Neuronal stem cell (in vitro differentiated cells): ENCODE results near the gene DPH6.

Source experiments
- DNase-seq: peaks from one replicate; pipeline ENCODE4 v3.0.0-alpha.2; 2013; ENCODE audit warnings: low spot score
- H2AFZ ChIP-seq: one replicate; pipeline ENCODE4 v1.6.1; 2013; ENCODE audit warnings: mild to moderate bottlenecking, low read length, inconsistent platforms
- H2AK5ac ChIP-seq: 2 replicates; pipeline ENCODE4 v1.6.1; 2013; ENCODE audit warnings: low read depth, mild to moderate bottlenecking, inconsistent platforms, low read length, moderate library complexity, mixed read lengths
- H2BK120ac ChIP-seq: 2 replicates; pipeline ENCODE4 v1.6.1; 2013; ENCODE audit warnings: low read depth, mild to moderate bottlenecking, inconsistent platforms, low read length, moderate library complexity, mixed read lengths
- H2BK12ac ChIP-seq: one replicate; pipeline ENCODE4 v1.6.1; 2013; ENCODE audit warnings: low read length, inconsistent platforms
- H2BK15ac ChIP-seq: 2 replicates; pipeline ENCODE4 v1.6.1; 2013; ENCODE audit warnings: mild to moderate bottlenecking, low read length, inconsistent platforms, mixed read lengths
- H2BK5ac ChIP-seq: one replicate; pipeline ENCODE4 v1.6.1; 2013; ENCODE audit warnings: inconsistent platforms, mild to moderate bottlenecking, low read length, moderate library complexity
- H3K14ac ChIP-seq: one replicate; pipeline ENCODE4 v1.6.1; 2013; ENCODE audit warnings: low read length, inconsistent platforms
- H3K18ac ChIP-seq: 2 replicates; pipeline ENCODE4 v1.6.1; 2013; ENCODE audit warnings: low read length, inconsistent platforms
- H3K23ac ChIP-seq: 2 replicates; pipeline ENCODE4 v1.6.1; 2013; ENCODE audit warnings: low read depth, mild to moderate bottlenecking, mixed read lengths, low read length, inconsistent platforms; ENCODE audit not compliant: poor library complexity
- H3K27ac ChIP-seq: replicated peaks from 3 replicates; pipeline ENCODE4 v1.5.1; 2013; ENCODE audit warnings: low read length, inconsistent platforms
- H3K27me3 ChIP-seq, 3 experiments: 2 replicates each; pipeline ENCODE4 v1.6.1; 2013; ENCODE audit warnings: low read length in 3 of 3, mild to moderate bottlenecking in 2 of 3, inconsistent platforms in 1 of 3, low read depth in 1 of 3, mixed read lengths in 1 of 3, moderate library complexity in 1 of 3; ENCODE audit not compliant: control insufficient read depth in 3 of 3, insufficient read depth in 3 of 3
- H3K36me3 ChIP-seq, 2 donors: replicated peaks in 1 of 2; 2 replicates each; pipeline ENCODE4 v1.6.1; 2013; ENCODE audit warnings: low read length in 2 of 2; ENCODE audit not compliant: control insufficient read depth in 2 of 2, insufficient read depth in 2 of 2
- H3K4ac ChIP-seq: 2 replicates; pipeline ENCODE4 v1.6.1; 2013; ENCODE audit warnings: inconsistent platforms, mild to moderate bottlenecking, low read length, moderate library complexity
- H3K4me1 ChIP-seq, 2 donors: 1 replicate in 1 of 2; 2 replicates in 1 of 2; pipeline ENCODE4 v1.6.1; 2013; ENCODE audit warnings: low read length in 2 of 2, low read depth in 1 of 2; ENCODE audit not compliant: control insufficient read depth in 2 of 2, insufficient read depth in 1 of 2
- H3K4me2 ChIP-seq: one replicate; pipeline ENCODE4 v1.6.1; 2013; ENCODE audit warnings: mild to moderate bottlenecking, low read length, inconsistent platforms; ENCODE audit not compliant: insufficient read depth, poor library complexity, severe bottlenecking
- H3K4me3 ChIP-seq, 2 donors: 2 replicates each; pipeline ENCODE4 v1.5.1; 2013; ENCODE audit warnings: low read length in 2 of 2, mild to moderate bottlenecking in 2 of 2, inconsistent platforms in 1 of 2, moderate library complexity in 1 of 2
- H3K79me1 ChIP-seq: one replicate; pipeline ENCODE4 v1.6.1; 2013; ENCODE audit warnings: low read depth, mild to moderate bottlenecking, inconsistent platforms, low read length, moderate library complexity
- H3K9ac ChIP-seq: one replicate; pipeline ENCODE4 v1.6.1; 2013; ENCODE audit warnings: mild to moderate bottlenecking, low read depth, low read length, inconsistent platforms; ENCODE audit not compliant: poor library complexity
- H3K9me3 ChIP-seq, 2 donors: replicated peaks in 1 of 2; 2 replicates each; pipeline versions ENCODE3 to v1.6.1; 2013; ENCODE audit warnings: low read length in 2 of 2, mild to moderate bottlenecking in 2 of 2, inconsistent platforms in 1 of 2, low read depth in 1 of 2, mixed read lengths in 1 of 2, moderate library complexity in 1 of 2; ENCODE audit not compliant: control insufficient read depth in 2 of 2, insufficient read depth in 1 of 2
- H4K8ac ChIP-seq: one replicate; pipeline ENCODE4 v1.6.1; 2013; ENCODE audit warnings: low read depth, mild to moderate bottlenecking, inconsistent platforms, low read length, moderate library complexity
- H4K91ac ChIP-seq: one replicate; pipeline ENCODE4 v1.6.1; 2013; ENCODE audit warnings: low read length, low read depth, mild to moderate bottlenecking, inconsistent platforms; ENCODE audit not compliant: poor library complexity
- WGBS, 2 donors: extraction: QIAGEN DNeasy Blood & Tissue Kit; methylation state at CpG; one replicate each; pipeline ENCODE4 v1.1.7; 2013; ENCODE audit warnings: missing lambda C conversion rate in 2 of 2, mixed read lengths in 1 of 2; ENCODE audit not compliant: insufficient read length in 2 of 2, insufficient replicate concordance in 1 of 2; ENCODE audit errors: extremely low coverage in 2 of 2; 5-methylcytosine and 5-hydroxymethylcytosine counted together

The DPH6 gene

GRCh38 chr15:35485411-35485810 lies 60.6 kb downstream of the DPH6 start:
- H3K36me3 ChIP-seq = peaks cover 0 to 2% of the 10 kb centered on the region in 2 donors
- H3K4me2 ChIP-seq = no peak overlapping the region
- H3K23ac ChIP-seq = no peak overlapping the region
- no peak overlapping the region for H3K4ac ChIP-seq
- H3K14ac ChIP-seq = no peak overlapping the region
- H2BK5ac ChIP-seq = no peak overlapping the region
- H2BK120ac ChIP-seq = no peak overlapping the region
- no peaks in the 10 kb centered on the region for H3K27me3 ChIP-seq
- no peak for DNase-seq
- no peak overlapping the region for H3K9ac ChIP-seq
- peaks cover 6 to 14% of the 10 kb centered on the region in 2 donors for H3K9me3 ChIP-seq
- H2BK15ac ChIP-seq = no peak overlapping the region
- H3K79me1 ChIP-seq = no peaks in the 10 kb centered on the region
- H3K4me3 ChIP-seq = no peak overlapping the region
- no peak overlapping the region for H2AK5ac ChIP-seq
- no peak overlapping the region for H4K8ac ChIP-seq
- H2AFZ ChIP-seq = no peak overlapping the region
- H3K4me1 ChIP-seq = peaks cover 0 to 3% of the 10 kb centered on the region in 2 donors
- no peak overlapping the region for H3K27ac ChIP-seq
- H3K18ac ChIP-seq = no peak overlapping the region
- no peak overlapping the region for H4K91ac ChIP-seq
- no CpG with 5 or more reads among the region's 2 CpGs for WGBS, 2 donors
- no peak overlapping the region for H2BK12ac ChIP-seq

GRCh38 chr15:35484231-35484945 lies 61.6 kb downstream of the DPH6 start:
- no peak overlapping the region for H2BK12ac ChIP-seq
- no CpG with 5 or more reads among the region's 5 CpGs for WGBS, 2 donors
- no peak overlapping the region for H2AFZ ChIP-seq
- H3K27me3 ChIP-seq = no peaks in the 10 kb centered on the region
- no peak overlapping the region for H3K18ac ChIP-seq
- peaks cover 0 to 5% of the 10 kb centered on the region in 2 donors for H3K4me1 ChIP-seq
- H3K14ac ChIP-seq = no peak overlapping the region
- peaks cover 6 to 14% of the 10 kb centered on the region in 2 donors for H3K9me3 ChIP-seq
- H3K4ac ChIP-seq = no peak overlapping the region
- H3K4me3 ChIP-seq = no peak overlapping the region
- H4K8ac ChIP-seq = no peak overlapping the region
- H3K23ac ChIP-seq = no peak overlapping the region
- H3K79me1 ChIP-seq = no peaks in the 10 kb centered on the region
- H3K36me3 ChIP-seq = peaks cover 0 to 2% of the 10 kb centered on the region in 2 donors
- DNase-seq = no peak
- H2BK5ac ChIP-seq = no peak overlapping the region
- no peak overlapping the region for H2AK5ac ChIP-seq
- H3K4me2 ChIP-seq = no peak overlapping the region
- no peak overlapping the region for H4K91ac ChIP-seq
- H2BK15ac ChIP-seq = no peak overlapping the region
- no peak overlapping the region for H2BK120ac ChIP-seq
- H3K27ac ChIP-seq = no peak overlapping the region
- no peak overlapping the region for H3K9ac ChIP-seq

DNA sequence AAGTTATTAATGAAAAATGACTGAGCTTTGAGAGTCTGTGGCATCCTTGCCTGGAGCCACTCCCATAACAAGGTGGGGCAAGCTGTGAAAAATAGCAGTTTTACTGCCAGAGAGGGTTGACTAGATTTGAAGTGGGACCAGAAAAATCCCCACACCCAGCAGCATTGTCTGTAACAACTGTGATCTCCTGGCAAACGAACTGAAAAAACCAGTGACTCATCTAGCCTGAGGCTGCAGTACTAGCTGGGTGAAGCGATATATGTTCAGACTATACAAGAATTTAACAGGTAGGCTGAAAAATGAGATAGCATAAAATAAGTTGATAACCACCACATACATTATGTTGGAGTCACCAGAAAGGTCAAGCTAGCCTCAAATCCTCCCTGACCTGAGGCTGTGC lies 64.0 kb downstream of the DPH6 start:
- H3K27ac ChIP-seq = no peak overlapping the region
- no peak overlapping the region for H2AK5ac ChIP-seq
- WGBS, 2 donors = no CpG with 5 or more reads among the region's 2 CpGs
- no peak overlapping the region for H3K23ac ChIP-seq
- H3K9me3 ChIP-seq = peaks cover 2 to 7% of the 10 kb centered on the region in 2 donors
- peaks cover 0 to 1% of the 10 kb centered on the region in 2 donors for H3K36me3 ChIP-seq
- H4K8ac ChIP-seq = no peak overlapping the region
- no peak overlapping the region for H2AFZ ChIP-seq
- no peak overlapping the region for H2BK120ac ChIP-seq
- no peak overlapping the region for H3K18ac ChIP-seq
- no peaks in the 10 kb centered on the region for H3K79me1 ChIP-seq
- no peak overlapping the region for H3K4me2 ChIP-seq
- no peak overlapping the region for H3K9ac ChIP-seq
- H3K14ac ChIP-seq = no peak overlapping the region
- H3K4me3 ChIP-seq = no peak overlapping the region
- H2BK5ac ChIP-seq = no peak overlapping the region
- no peaks in the 10 kb centered on the region for H3K27me3 ChIP-seq
- H4K91ac ChIP-seq = no peak overlapping the region
- no peak for DNase-seq
- H3K4me1 ChIP-seq = peaks cover 0 to 7% of the 10 kb centered on the region in 2 donors
- no peak overlapping the region for H2BK12ac ChIP-seq
- no peak overlapping the region for H3K4ac ChIP-seq
- no peak overlapping the region for H2BK15ac ChIP-seq

GRCh38 chr15:35481064-35481463 lies 64.9 kb downstream of the DPH6 start:
- Histone ChIP-seq H3K4me3 (no peak overlapping the region), H3K9ac (no peak overlapping the region), H2BK120ac (no peak overlapping the region), H2BK15ac (no peak overlapping the region), H2AFZ (no peak overlapping the region), H3K18ac (no peak overlapping the region), H2BK5ac (no peak overlapping the region), H3K4me1 (peaks cover 0 to 7% of the 10 kb centered on the region in 2 donors), H4K8ac (no peak overlapping the region), H3K9me3 (no peaks in the 10 kb centered on the region), H2AK5ac (no peak overlapping the region), H3K27ac (no peak overlapping the region), H3K23ac (no peak overlapping the region), H3K14ac (no peak overlapping the region), H3K79me1 (no peaks in the 10 kb centered on the region), H3K36me3 (no peaks in the 10 kb centered on the region), H4K91ac (no peak overlapping the region), H2BK12ac (no peak overlapping the region), H3K4ac (no peak overlapping the region), H3K4me2 (no peak overlapping the region), H3K27me3 (no peaks in the 10 kb centered on the region)
- DNase-seq = no peak
- WGBS, 2 donors = no CpG with 5 or more reads among the region's 1 CpG
